GM19238 (cell line): ENCODE measurements around the gene RAB27B.

Experiments
- DNase-seq: peaks from one replicate; pipeline ENCODE4 v3.0.0; 2011; ENCODE audit warnings: low spot score; ENCODE audit not compliant: insufficient read length

RAB27B gene

DNA sequence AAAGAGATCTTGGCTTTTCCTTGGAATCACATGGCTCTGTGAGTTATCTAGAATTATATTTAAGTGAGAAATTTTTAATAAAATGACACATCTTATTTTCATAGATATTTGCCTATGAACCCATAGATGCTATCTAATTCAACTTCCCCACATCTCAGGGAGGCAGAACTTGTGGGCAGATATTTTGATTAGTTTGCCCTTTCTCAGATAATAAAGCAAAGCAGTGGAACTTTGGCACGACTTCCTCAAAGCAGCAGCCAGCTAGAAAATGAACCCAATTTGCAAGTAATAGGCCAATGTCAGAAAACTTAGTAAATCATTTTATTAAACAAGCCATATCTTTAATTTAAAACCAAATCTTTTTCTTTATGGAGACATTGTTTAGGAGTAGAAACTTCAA, 32.7 kb downstream of the RAB27B start:
- no peak for DNase-seq

- no peak for DNase-seq
Measured at GRCh38 chr18:54867131-54867530, 38.9 kb downstream of the RAB27B start.

GRCh38 chr18:54871231-54871630, 43.0 kb downstream of the RAB27B start:
- DNase-seq: no peak

GRCh38 chr18:54872681-54873080, 44.4 kb downstream of the RAB27B start:
- DNase-seq: no peak

GRCh38 chr18:54873884-54874255, 45.6 kb downstream of the RAB27B start:
- no peak for DNase-seq

GRCh38 chr18:54875063-54875462, 46.8 kb downstream of the RAB27B start:
- DNase-seq: no peak

DNA sequence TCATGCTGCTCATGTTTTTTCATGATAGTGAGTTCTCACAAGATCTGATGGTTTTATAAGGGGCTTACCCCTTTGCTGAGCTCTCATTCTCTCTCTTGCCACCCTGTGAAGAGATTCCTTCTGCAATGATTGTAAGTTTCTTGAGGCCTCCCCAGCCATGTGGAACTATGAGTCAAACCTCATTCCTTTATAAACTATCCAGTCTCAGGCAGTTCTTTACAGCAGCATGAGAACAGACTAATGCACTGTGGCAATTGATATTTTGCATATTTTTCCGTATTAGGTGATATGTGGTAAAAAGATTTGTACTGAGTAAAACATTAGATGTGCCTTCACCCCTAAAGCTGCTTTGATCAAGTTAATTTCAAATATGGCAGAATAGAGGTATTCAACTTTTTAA, 48.8 kb downstream of the RAB27B start:
- no peak for DNase-seq

GRCh38 chr18:54878159-54878622, 49.9 kb downstream of the RAB27B start:
- no peak for DNase-seq

DNA sequence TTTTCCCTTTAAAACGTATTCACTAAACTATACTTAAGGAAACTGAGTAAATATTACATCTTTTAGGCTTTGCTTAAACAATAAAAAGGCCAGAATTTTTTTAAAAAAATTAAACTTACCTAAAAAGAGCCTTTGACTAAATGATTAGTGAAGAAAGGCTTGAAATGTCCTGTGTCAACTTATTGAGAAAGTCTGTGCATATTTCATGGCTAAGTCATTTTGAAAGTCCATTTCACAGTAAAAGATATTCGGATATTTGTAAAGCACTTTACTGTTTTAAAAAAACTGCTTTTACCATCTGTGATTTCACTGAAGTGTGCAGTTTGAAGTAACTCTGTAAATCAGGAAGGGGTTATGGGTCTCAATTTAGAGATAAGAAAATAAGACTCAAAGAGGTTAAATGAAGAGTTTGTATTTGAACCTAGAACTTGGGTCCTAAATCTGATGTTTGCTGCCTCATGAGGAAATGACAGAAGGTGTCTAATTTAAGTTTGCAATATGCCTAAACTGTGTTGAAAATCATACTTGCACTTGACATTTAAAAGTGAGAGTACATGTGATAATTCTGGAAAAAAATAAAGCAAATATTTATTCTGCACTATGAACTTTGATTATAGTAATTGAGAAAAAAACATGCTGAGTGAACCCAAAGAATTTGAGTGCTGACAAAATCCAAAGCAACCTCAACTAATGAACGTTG, 50.5 kb downstream of the RAB27B start:
- DNase-seq: no peak

DNA sequence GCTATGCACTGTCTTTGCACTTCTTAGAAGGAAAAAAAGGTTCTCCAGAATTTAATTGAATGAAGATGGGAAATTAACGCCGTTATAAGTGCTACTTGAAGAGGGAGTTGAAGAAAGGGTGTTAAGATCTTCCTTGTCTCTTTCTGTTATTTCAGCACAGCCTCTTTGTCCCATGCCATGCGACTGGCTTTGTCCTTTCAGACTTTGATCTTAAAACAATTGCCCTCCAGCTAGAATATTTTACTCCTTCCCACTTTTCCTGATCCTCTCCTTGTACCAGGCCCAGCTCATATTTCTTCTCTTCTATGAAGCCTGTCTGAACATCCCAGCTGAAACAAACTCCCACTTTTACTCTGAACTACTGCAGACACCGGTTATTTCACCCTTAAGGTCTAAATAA, 51.4 kb downstream of the RAB27B start:
- DNase-seq: no peak

DNA sequence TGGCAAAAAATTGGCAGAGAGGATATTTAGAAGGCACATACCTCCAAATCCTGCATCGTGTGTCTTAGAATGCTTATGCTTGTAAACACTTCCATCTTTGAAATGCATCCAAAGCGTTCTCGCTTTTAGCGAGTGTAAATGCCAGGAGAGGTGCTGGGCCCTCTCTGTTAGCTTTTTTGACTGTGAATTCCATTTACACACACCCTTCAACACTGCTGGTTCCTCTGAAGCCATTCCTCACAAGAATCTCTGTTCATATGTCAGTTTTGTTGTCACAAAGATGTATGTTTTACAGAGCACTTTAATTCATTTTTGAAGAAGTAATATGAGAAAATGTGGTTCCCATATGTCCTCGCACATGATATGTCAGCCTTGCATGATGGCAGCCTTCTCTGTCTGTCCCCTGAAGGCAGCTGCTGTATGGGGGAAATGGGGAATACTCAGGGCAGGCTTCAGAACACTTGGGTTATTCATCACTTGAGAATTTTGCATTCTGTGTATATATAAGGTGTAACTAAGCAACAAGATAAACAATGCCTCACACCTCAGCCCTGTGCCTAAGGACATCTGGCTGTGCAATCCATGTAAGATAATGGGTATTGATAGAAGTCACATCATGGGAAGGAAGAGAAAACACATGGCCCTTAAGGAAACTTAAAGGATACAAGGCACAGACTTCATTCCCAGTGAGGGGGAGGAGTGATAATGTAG, 52.3 kb downstream of the RAB27B start:
- DNase-seq: no peak

DNA sequence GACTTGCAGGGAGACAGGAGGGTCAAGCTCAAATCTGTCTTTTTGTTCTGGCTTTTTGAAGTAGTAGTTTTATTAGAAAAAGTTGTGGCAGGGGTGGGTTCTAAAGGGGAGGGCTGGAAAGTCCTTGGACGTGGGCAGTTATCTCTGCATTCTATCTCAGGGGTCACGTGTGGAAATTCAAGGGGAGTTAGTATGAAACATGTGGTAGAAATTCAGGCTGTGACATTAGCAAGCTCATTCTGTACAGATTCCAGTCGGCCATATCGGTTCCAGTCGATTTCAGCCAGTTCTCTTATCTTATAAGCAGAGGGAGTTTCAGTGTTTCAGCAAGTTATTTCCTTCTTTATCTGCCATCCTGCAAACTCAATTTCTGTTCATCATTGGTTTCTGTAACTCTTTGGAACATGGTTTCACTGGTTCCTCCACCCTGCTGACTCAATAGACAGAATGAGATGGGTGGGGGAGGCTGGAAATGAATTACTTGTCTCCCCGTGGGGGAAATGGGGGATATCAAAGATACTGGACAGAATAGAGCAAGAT, 53.0 kb downstream of the RAB27B start:
- DNase-seq: no peak

- DNase-seq: no peak
Measured at GRCh38 chr18:54882318-54882717, 54.0 kb downstream of the RAB27B start.

GRCh38 chr18:54883816-54884604, 55.7 kb downstream of the RAB27B start:
- no peak for DNase-seq

- DNase-seq: no peak
Measured at GRCh38 chr18:54888378-54888777, 60.1 kb downstream of the RAB27B start.

DNA sequence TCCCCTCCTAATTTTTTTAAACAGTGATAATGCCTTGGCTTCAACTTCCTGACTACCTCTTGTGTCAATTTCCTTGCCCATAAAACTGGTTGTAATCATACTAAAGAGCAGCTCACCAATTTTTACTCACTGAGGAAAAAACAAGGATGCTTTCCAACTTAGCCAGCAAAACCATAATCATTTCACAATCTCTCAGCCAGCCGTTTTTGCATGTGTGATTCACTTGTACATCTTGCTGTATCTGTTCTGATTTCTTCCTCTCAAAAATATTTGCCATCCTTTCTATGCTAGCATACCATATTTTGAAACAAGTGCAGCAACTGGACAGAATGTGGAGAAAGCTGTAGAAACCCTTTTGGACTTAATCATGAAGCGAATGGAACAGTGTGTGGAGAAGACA, 60.7 kb downstream of the RAB27B start:
- no peak for DNase-seq

- no peak for DNase-seq
Measured at GRCh38 chr18:54899500-54899899, 71.2 kb downstream of the RAB27B start.

DNA sequence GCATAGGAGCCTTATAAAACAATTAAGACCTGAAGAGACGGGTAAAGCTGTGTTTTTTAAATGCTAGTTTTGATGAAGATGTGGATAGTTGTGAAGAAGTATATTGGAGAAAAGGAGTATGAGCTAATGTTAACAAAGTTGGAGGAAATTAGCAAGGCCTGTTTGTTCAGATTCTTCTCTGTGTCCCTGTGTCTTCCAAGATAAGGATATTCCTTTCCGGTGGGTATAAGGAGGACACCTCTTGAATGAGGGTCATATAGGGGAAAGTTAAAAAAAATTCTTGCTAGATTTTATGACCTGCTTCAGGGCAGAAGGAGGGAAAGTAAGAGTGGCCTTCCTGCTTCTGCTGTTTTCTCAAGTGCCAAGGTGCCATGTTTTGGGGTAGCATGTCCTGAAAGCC, 72.0 kb downstream of the RAB27B start:
- no peak for DNase-seq

GRCh38 chr18:54904581-54904980, 76.3 kb downstream of the RAB27B start:
- no peak for DNase-seq

DNA sequence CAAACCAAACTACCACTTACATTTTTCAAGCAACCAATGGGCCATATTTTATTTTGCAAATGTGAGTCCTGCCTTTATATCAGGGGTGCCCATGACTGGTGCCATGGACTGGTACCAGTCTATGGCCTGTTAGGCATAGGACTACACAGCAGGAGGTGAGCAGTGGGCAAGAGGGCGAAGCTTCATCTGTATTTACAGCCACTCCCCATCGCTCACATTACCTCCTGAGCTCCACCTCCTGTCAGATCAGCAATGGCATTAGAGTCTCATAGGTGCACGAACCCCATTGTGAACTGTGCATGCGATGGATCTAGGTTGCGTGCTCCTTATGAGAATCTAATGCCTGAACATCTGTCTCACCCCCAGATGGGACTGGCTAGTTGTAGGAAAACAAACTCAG, 77.4 kb downstream of the RAB27B start:
- no peak for DNase-seq

- DNase-seq: no peak
Measured at GRCh38 chr18:54906331-54907185, 78.3 kb downstream of the RAB27B start.
